Ishikawa (cell line): ENCODE measurements around the gene TGM2.

ENCODE experiments used
- CEBPB ChIP-seq: IDR thresholded peaks from 2 replicates; pipeline ENCODE4 v1.6.1; 2012
- CREB1 ChIP-seq: IDR thresholded peaks from 2 replicates; pipeline ENCODE4 v1.6.1; 2012; ENCODE audit warnings: low read depth
- EGR1 ChIP-seq: IDR thresholded peaks from 2 replicates; pipeline ENCODE4 v1.6.1; 2012
- EP300 ChIP-seq: IDR thresholded peaks from 2 replicates; pipeline ENCODE4 v1.6.1; 2012; ENCODE audit warnings: borderline replicate concordance
- FOXM1 ChIP-seq: IDR thresholded peaks from 2 replicates; pipeline ENCODE4 v1.6.1; 2012; ENCODE audit warnings: low read depth, borderline replicate concordance
- NFIC ChIP-seq: IDR thresholded peaks from 2 replicates; pipeline ENCODE4 v1.6.1; 2012
- RAD21 ChIP-seq: IDR thresholded peaks from 2 replicates; pipeline ENCODE4 v1.6.1; 2012; ENCODE audit warnings: low read depth
- REST ChIP-seq: IDR thresholded peaks from 2 replicates; pipeline ENCODE4 v1.6.1; 2012; ENCODE audit warnings: low read depth, mild to moderate bottlenecking
- TAF1 ChIP-seq: IDR thresholded peaks from 2 replicates; pipeline ENCODE4 v1.6.1; 2012; ENCODE audit warnings: low read depth, mild to moderate bottlenecking
- TCF12 ChIP-seq: IDR thresholded peaks from 2 replicates; pipeline ENCODE4 v1.6.1; 2012; ENCODE audit warnings: low read depth
- TEAD4 ChIP-seq: IDR thresholded peaks from 2 replicates; pipeline ENCODE4 v1.6.1; 2012
- YY1 ChIP-seq: IDR thresholded peaks from 2 replicates; pipeline ENCODE4 v1.6.1; 2012; ENCODE audit warnings: low read depth
- ZBTB7A ChIP-seq: IDR thresholded peaks from 2 replicates; pipeline ENCODE4 v1.6.1; 2012; ENCODE audit warnings: low read depth
- TF ChIP-seq, protein P1 (sequence below): IDR thresholded peaks from 2 replicates; pipeline ENCODE4 v1.6.1; 2012
- TF ChIP-seq, protein P2 (sequence below): IDR thresholded peaks from 2 replicates; pipeline ENCODE4 v1.6.1; 2012

TGM2 gene

DNA sequence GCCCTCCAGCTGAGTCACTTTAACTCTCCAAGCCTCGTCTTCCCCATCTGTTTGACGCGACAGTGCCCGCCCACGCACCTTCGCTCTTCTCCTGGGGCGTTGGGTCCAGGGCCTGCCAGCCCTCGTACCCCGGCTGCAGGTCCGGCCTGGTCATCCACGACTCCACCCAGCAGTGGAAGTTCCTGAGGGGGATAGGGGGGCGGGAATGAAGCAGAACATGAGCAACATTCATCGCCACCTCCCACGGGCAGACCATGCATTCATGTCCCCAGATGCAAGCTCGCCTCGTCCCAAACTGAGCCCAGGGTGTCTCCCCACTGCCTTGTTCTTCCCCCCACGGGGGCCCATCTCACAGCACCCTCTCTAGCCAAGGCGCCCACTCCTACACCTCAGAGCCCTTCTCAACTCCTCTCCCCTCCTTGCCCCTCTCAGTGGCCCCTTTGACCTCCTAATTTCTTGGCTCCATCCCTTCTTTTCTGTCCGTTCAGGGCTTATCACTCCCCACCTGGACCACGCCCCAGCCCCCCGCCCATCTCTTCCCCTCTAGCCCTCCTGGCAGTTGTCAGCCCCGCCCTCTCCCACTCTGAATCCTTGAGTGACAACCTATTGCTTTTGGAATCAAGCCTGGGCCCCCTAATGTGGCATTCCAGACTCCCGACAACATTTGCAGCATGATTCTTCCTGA is 23.7 kb downstream of the TGM2 start:
- TF ChIP-seq CEBPB (no peak), RAD21 (no peak), FOXM1 (no peak), EGR1 (no peak), NFIC (no peak), EP300 (no peak), ZBTB7A (no peak), REST (no peak), TAF1 (no peak), TEAD4 (no peak), YY1 (no peak), TCF12 (no peak), CREB1 (no peak)
- TF ChIP-seq, protein P1, sequence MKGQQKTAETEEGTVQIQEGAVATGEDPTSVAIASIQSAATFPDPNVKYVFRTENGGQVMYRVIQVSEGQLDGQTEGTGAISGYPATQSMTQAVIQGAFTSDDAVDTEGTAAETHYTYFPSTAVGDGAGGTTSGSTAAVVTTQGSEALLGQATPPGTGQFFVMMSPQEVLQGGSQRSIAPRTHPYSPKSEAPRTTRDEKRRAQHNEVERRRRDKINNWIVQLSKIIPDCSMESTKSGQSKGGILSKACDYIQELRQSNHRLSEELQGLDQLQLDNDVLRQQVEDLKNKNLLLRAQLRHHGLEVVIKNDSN: no peak
- TF ChIP-seq, protein P2, sequence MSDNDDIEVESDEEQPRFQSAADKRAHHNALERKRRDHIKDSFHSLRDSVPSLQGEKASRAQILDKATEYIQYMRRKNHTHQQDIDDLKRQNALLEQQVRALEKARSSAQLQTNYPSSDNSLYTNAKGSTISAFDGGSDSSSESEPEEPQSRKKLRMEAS: no peak

GRCh38 chr20:38139977-38140753 is 24.9 kb downstream of the TGM2 start:
- TF ChIP-seq CREB1 (no peak), EGR1 (no peak), CEBPB (no peak), FOXM1 (no peak), YY1 (no peak)
- TF ChIP-seq, protein P1: no peak
- TF ChIP-seq, protein P2: no peak

DNA sequence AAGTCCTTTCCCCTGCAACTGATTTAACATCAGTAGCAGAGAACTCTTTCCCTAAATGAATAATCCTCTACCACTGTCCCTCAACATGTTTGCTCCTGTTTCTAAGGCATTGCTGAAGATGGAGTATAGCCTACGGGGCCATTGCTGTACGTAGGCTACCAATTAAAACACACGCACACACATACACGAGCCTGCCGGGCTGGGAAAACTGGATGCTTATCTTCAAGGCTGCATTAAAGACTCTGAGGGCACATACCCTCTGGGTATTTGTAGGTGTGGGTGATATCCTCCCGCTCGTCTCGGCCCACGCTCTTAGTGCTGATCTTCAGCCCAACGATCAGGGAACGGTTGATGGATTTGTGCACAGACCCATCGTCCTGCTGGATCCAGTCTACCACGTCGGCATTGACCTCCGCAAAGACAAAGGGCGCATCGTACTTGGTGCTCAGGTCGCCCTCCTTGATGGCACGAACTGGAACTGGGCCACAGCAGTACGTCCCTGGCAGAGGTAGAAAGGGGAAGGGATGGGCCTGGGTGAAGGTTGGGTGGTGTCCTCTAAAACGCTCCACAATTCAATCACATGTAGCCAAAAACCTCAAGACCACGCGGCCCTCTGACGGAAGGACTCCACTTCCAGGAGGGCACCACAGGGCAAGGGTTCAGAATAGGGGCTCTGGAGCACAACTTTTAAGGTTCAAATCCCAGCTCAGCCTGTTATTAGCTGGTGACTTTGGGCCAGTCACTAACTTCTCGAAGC is 25.7 kb downstream of the TGM2 start:
- TF ChIP-seq CEBPB: no peak
- TF ChIP-seq, protein P1: no peak
- TF ChIP-seq FOXM1: no peak
- TF ChIP-seq, protein P2: no peak
- TF ChIP-seq EGR1: no peak
- TF ChIP-seq NFIC: no peak
- no peak for TF ChIP-seq REST
- no peak for TF ChIP-seq ZBTB7A
- TF ChIP-seq TCF12: no peak
- no peak for TF ChIP-seq TEAD4
- TF ChIP-seq TAF1: no peak
- TF ChIP-seq CREB1: no peak
- TF ChIP-seq YY1: no peak

- no peak for TF ChIP-seq REST
- no peak for TF ChIP-seq EP300
- no peak for TF ChIP-seq TAF1
- TF ChIP-seq, protein P1: no peak
- no peak for TF ChIP-seq CREB1
- TF ChIP-seq, protein P2: no peak
- no peak for TF ChIP-seq CEBPB
- TF ChIP-seq TEAD4: no peak
- TF ChIP-seq TCF12: no peak
- no peak for TF ChIP-seq NFIC
- TF ChIP-seq YY1: no peak
- TF ChIP-seq RAD21: no peak
- no peak for TF ChIP-seq FOXM1
- no peak for TF ChIP-seq EGR1
- TF ChIP-seq ZBTB7A: no peak
Observed at GRCh38 chr20:38138086-38138778, 26.8 kb downstream of the TGM2 start.
